GM12878 (cell line): Measurements from ENCODE around the gene DEGS2.

Experiments
- CEBPB ChIP-seq, 2 experiments: fragments of 150-350 bp in 1 of 2; IDR thresholded peaks; 2 replicates each; pipeline ENCODE4 v1.6.1; 2012 to 2014; ENCODE audit warnings: low read depth in 2 of 2, low read length in 2 of 2, borderline replicate concordance in 1 of 2, inconsistent platforms in 1 of 2
- MXI1 ChIP-seq: fragments of 150-350 bp; IDR thresholded peaks from 2 replicates; pipeline ENCODE4 v1.6.1; 2011; ENCODE audit warnings: low read depth, mild to moderate bottlenecking, inconsistent platforms, low read length, improper control_type of control experiment
- TAF1 ChIP-seq: IDR thresholded peaks from 2 replicates; pipeline ENCODE4 v1.6.1; 2011; ENCODE audit warnings: mild to moderate bottlenecking, low read depth, low read length, borderline replicate concordance
- YY1 ChIP-seq: IDR thresholded peaks from 2 replicates; pipeline ENCODE4 v1.6.1; 2011; ENCODE audit warnings: low read depth, mild to moderate bottlenecking, low read length

DNA sequence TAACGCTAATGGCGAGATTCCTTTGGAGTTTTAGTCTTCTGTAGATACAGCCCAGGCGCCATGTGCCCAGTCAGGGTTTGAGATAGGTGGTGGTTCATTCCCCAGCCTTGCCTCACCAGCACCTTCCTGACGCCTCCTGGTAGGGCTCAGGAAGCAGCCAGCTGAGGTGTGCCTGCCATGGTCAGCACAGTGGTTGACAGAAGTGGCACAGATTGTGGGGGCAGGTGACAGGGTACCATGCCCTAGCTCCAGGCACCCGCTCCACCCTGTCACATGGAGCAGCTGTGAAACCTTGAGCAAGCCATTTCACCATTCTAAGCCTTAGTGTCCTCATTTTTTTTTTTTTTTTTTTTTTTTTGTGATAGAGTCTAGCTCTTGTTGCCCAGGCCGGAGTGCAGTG is 48.6 kb downstream of the DEGS2 start:
- TF ChIP-seq CEBPB (IDR thresholded peaks at IDR 0.05; ENCODE audit: borderline replicate concordance in 1 of 2, low read depth in 2 of 2, low read length in 2 of 2), result no peak
- no peak for TF ChIP-seq MXI1
- TF ChIP-seq TAF1, result no peak
- TF ChIP-seq YY1, result no peak
